ENCODE data around the gene PRG2.

PRG2 gene

DNA sequence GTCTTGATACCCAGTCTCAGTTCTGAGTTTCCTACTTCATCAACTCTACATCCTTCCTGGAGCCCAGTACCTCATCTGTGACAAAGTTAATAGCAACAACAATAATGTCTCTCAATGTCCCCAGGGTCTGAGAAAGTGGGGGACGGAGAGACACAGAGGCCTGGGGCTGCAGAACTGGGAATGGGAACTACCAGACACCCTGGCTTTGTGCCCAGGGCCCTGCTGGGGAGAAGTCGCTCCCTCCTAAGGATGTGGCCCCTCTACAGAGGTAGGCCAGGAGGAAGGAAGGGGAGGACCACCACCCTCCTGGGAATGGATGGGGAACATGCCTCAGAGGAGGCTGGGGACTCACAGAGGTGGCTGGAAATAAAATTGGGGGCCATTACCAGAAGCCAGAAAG lies 15.0 kb downstream of the PRG2 start:
- no peak overlapping the region for H3K4me3 ChIP-seq (ENCODE audit: insufficient read depth, low read length, poor library complexity, severe bottlenecking)
- no peaks in the 10 kb centered on the region for H3K27me3 ChIP-seq (ENCODE audit: low read length)
- H3K36me3 ChIP-seq (ENCODE audit: low read length), result no peaks in the 10 kb centered on the region
- H2AFZ ChIP-seq (ENCODE audit: low read depth, low read length, severe bottlenecking), result no peak overlapping the region
- no peaks in the 10 kb centered on the region for H3F3A ChIP-seq (ENCODE audit: insufficient read depth)
- no peak overlapping the region for H3K9ac ChIP-seq (ENCODE audit: low read length)
- no peak for TF ChIP-seq EZH2phosphoT487 (conservative IDR thresholded peaks at IDR 0.05; ENCODE audit: low read length)
- TF ChIP-seq, protein P1, sequence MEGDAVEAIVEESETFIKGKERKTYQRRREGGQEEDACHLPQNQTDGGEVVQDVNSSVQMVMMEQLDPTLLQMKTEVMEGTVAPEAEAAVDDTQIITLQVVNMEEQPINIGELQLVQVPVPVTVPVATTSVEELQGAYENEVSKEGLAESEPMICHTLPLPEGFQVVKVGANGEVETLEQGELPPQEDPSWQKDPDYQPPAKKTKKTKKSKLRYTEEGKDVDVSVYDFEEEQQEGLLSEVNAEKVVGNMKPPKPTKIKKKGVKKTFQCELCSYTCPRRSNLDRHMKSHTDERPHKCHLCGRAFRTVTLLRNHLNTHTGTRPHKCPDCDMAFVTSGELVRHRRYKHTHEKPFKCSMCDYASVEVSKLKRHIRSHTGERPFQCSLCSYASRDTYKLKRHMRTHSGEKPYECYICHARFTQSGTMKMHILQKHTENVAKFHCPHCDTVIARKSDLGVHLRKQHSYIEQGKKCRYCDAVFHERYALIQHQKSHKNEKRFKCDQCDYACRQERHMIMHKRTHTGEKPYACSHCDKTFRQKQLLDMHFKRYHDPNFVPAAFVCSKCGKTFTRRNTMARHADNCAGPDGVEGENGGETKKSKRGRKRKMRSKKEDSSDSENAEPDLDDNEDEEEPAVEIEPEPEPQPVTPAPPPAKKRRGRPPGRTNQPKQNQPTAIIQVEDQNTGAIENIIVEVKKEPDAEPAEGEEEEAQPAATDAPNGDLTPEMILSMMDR (IDR thresholded peaks at IDR 0.05; ENCODE audit: insufficient read depth, low read length, poor library complexity, severe bottlenecking), result no peak
- H3K27ac ChIP-seq (ENCODE audit: low read depth, low read length), result no peak overlapping the region
- H3K4me2 ChIP-seq (ENCODE audit: low read depth, low read length, poor library complexity, severe bottlenecking), result no peak overlapping the region
- no peaks in the 10 kb centered on the region for H3K9me3 ChIP-seq (ENCODE audit: insufficient read depth, low read length)
- no peaks in the 10 kb centered on the region for H3K9me2 ChIP-seq (replicated peaks; ENCODE audit: insufficient read depth, low read length)
- H4K20me1 ChIP-seq (ENCODE audit: low read depth, low read length), result no peaks in the 10 kb centered on the region
- H3K79me2 ChIP-seq (ENCODE audit: insufficient read depth, low read length), result no peaks in the 10 kb centered on the region

DNA sequence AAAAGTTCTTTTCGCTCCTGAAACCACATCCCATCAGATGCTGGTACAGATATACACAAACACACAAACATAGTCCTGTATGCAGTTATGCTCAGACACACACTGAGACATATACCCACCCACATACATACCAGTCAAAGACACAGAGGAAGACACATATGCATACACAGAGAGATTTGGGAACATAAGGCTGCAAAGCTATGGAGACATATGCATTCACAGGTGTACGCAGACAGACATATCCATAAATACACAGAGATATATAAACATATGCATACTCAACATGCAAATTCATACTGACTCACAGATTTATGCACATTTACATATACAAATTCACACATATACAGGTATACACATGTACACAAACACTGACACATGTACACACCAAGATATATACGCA lies 15.5 kb downstream of the PRG2 start:
- Histone ChIP-seq H3K4me2 (ENCODE audit: low read depth, low read length, poor library complexity, severe bottlenecking) (no peak overlapping the region), H3K9me2 (replicated peaks; ENCODE audit: insufficient read depth, low read length) (no peaks in the 10 kb centered on the region), H3K27me3 (ENCODE audit: low read length) (no peaks in the 10 kb centered on the region), H3K9ac (ENCODE audit: low read length) (no peak overlapping the region), H2AFZ (ENCODE audit: low read depth, low read length, severe bottlenecking) (no peak overlapping the region), H3K4me3 (ENCODE audit: insufficient read depth, low read length, poor library complexity, severe bottlenecking) (no peak overlapping the region), H3K9me3 (ENCODE audit: insufficient read depth, low read length) (no peaks in the 10 kb centered on the region), H3K27ac (ENCODE audit: low read depth, low read length) (no peak overlapping the region), H3K79me2 (ENCODE audit: insufficient read depth, low read length) (no peaks in the 10 kb centered on the region), H3F3A (ENCODE audit: insufficient read depth) (no peaks in the 10 kb centered on the region), H4K20me1 (ENCODE audit: low read depth, low read length) (no peaks in the 10 kb centered on the region), H3K36me3 (ENCODE audit: low read length) (no peaks in the 10 kb centered on the region)
- TF ChIP-seq EZH2phosphoT487 (conservative IDR thresholded peaks at IDR 0.05; ENCODE audit: low read length), result no peak
- TF ChIP-seq, protein P1 (IDR thresholded peaks at IDR 0.05; ENCODE audit: insufficient read depth, low read length, poor library complexity, severe bottlenecking), result no peak

DNA sequence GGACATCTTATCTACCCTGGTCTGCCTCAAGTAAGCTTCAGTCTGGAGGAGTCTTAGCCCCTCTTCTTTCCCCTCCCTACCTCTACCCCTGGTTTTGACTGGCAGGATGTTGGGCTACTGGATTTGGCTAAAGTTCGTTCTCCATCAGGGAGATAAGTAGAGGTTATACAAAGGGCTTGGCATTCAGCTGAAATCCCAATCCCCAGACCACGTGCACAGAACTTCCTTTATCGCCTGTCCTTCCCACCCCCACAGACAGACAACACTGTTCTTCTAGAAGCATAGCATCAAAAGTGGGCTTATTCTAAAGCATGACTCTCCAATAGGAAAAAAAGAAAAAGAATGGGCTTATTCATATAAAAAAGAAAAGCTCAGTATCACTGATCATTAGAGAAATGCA lies 17.3 kb downstream of the PRG2 start:
- Histone ChIP-seq H3K9me3 (ENCODE audit: insufficient read depth, low read length) (no peaks in the 10 kb centered on the region), H3K27ac (ENCODE audit: low read depth, low read length) (no peak overlapping the region), H2AFZ (ENCODE audit: low read depth, low read length, severe bottlenecking) (no peak overlapping the region), H3K36me3 (ENCODE audit: low read length) (no peaks in the 10 kb centered on the region), H3K4me2 (ENCODE audit: low read depth, low read length, poor library complexity, severe bottlenecking) (no peak overlapping the region), H3K79me2 (ENCODE audit: insufficient read depth, low read length) (no peaks in the 10 kb centered on the region), H3K9ac (ENCODE audit: low read length) (no peak overlapping the region), H3K27me3 (ENCODE audit: low read length) (no peaks in the 10 kb centered on the region), H3K9me2 (replicated peaks; ENCODE audit: insufficient read depth, low read length) (no peaks in the 10 kb centered on the region), H4K20me1 (ENCODE audit: low read depth, low read length) (no peaks in the 10 kb centered on the region), H3K4me3 (ENCODE audit: insufficient read depth, low read length, poor library complexity, severe bottlenecking) (no peak overlapping the region), H3F3A (ENCODE audit: insufficient read depth) (no peaks in the 10 kb centered on the region)
- TF ChIP-seq, protein P1 (IDR thresholded peaks at IDR 0.05; ENCODE audit: insufficient read depth, low read length, poor library complexity, severe bottlenecking), result no peak
- TF ChIP-seq EZH2phosphoT487 (conservative IDR thresholded peaks at IDR 0.05; ENCODE audit: low read length), result no peak
